NCI-H1436 treated with DMSO at 0.1 percent for 48 hours (cell line): ENCODE data around the gene MAPRE2.
"Not testable (repeated sequence)": the region's sequence is repeated elsewhere in the genome, so short reads cannot be mapped to it uniquely, and the experiment has no call there.

Experiments used
- DNase-seq: peaks from one replicate; lab custom pipeline; 2025; lab: John Stamatoyannopoulos, UW

MAPRE2 gene

DNA sequence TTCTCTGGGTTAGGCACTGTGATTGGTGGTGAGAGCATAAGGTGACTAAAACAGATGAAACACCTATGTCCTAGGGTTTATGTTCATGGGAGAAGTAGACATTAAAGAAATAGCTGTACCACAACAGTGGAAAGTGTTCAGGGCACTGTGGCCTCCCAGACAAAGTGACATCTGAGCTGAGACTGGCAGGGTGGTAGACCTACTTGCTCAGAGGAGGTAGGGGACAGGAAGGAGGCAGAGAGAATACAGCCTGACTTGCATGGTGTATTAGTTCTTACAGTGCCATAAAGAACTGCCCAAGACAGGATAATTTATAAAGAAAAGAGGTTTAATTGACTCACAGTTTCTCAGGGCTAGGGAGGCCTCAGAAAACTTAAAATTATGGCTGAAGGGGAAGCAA lies 82.6 kb downstream of the MAPRE2 start:
- DNase-seq: no peak

DNA sequence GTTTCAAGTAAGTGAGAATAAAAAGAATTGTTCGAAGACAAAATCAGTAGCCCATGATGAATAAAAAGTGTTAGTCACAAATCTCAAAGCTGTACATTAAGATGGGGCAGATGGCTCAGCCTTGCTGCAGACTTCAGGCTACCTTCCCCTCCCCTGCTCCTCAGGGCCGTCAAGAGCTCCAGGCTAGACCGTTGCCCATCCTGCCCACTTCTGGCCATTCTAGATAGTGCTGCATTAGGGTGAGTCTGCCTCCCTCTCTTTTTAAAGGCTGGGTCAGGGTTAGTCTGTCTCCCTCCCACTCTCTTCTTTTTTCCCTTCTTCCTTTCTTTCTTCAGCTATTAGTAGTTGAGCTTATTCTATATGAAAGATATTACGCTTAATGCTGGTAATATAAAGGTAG lies 86.0 kb downstream of the MAPRE2 start:
- no peak for DNase-seq

- DNase-seq: no peak
These were observed 87.5 kb downstream of the MAPRE2 start for GRCh38 chr18:35128675-35129074.

DNA sequence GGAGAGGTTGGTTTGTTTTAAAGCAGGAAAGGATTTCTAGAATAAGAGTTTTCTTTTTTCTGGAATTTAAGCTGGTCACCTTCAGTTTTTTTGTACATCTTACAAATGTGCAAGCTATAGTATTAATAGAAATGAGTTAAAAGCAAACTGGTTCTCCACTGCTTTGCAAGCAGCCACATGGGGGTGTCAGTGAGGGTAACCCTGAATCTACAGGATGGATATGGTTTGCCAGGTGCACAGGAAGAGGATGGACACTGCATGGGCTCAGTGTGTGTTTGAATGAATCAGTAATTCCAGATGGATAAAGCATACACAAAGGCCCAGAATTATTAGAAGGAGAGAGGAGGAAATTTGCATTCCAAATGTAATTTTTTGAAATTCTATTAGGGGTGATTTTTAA lies 89.0 kb downstream of the MAPRE2 start:
- DNase-seq: no peak

GRCh38 chr18:35131387-35132020 lies 90.3 kb downstream of the MAPRE2 start:
- no peak for DNase-seq

- no peak for DNase-seq
These were observed 91.0 kb downstream of the MAPRE2 start for GRCh38 chr18:35132021-35132902.

- no peak for DNase-seq
These were observed 93.0 kb downstream of the MAPRE2 start for GRCh38 chr18:35134190-35134730.

- DNase-seq: no peak
These were observed 93.7 kb downstream of the MAPRE2 start for GRCh38 chr18:35134791-35135531.

- DNase-seq: no peak
These were observed 95.0 kb downstream of the MAPRE2 start for GRCh38 chr18:35136248-35136647.

DNA sequence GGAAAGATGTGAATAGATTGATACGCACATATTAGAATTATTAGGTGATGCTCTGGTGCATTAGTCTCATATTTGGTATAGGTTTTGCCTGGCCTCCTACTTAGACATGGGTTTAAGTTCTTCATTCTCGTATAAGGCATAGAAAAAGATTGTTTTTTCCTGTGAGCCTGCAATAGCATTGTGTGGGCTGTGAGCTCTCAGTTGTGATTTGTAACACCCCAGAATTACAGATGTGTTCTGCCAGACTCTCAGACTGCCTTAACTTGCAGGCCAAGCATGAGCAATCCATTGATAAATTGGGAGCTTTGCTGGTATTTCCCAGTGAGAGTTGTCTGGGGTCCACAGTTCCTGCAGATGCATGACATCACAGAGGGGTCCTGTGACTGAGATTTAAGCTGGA lies 95.7 kb downstream of the MAPRE2 start:
- no peak for DNase-seq

DNA sequence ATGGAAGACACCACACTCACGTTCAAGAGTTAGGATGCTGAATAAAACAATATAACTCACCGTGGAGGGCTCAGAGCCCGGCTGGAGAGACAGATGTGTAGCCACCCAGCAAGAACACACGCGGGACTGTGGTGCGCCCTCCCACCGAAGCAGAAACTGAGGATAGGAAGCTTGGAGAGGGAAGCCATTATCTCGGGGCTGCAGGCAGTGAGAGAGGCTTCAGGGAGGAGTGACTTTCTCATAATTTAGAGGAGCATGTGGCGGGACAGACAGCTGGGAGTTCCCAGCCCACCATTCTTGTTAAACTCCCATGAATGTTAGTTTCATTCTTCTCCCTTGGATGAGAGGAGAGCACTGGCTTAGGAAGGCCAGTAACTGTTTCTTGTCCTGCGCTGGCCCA lies 96.4 kb downstream of the MAPRE2 start:
- DNase-seq: no peak

- DNase-seq: no peak
These were observed 97.6 kb downstream of the MAPRE2 start for GRCh38 chr18:35138773-35139172.

GRCh38 chr18:35139517-35139916 lies 98.3 kb downstream of the MAPRE2 start:
- DNase-seq: no peak

GRCh38 chr18:35141077-35141476 lies 99.9 kb downstream of the MAPRE2 start:
- DNase-seq: no peak

GRCh38 chr18:35141567-35142274 lies 100.5 kb downstream of the MAPRE2 start:
- no peak for DNase-seq

GRCh38 chr18:35142275-35142615 lies 101.0 kb downstream of the MAPRE2 start:
- no peak for DNase-seq

GRCh38 chr18:35143622-35144596 lies 102.7 kb downstream of the MAPRE2 start:
- peak; percentile 38 for DNase-seq

- no peak for DNase-seq
These were observed 103.5 kb downstream of the MAPRE2 start for GRCh38 chr18:35144698-35145097.

GRCh38 chr18:35150195-35150594 lies 109.0 kb downstream of the MAPRE2 start:
- not testable (repeated sequence) for DNase-seq

GRCh38 chr18:35153609-35154272 lies 112.5 kb downstream of the MAPRE2 start:
- DNase-seq: no peak
